ENCODE measurements around the gene APBB1.

The APBB1 gene

DNA sequence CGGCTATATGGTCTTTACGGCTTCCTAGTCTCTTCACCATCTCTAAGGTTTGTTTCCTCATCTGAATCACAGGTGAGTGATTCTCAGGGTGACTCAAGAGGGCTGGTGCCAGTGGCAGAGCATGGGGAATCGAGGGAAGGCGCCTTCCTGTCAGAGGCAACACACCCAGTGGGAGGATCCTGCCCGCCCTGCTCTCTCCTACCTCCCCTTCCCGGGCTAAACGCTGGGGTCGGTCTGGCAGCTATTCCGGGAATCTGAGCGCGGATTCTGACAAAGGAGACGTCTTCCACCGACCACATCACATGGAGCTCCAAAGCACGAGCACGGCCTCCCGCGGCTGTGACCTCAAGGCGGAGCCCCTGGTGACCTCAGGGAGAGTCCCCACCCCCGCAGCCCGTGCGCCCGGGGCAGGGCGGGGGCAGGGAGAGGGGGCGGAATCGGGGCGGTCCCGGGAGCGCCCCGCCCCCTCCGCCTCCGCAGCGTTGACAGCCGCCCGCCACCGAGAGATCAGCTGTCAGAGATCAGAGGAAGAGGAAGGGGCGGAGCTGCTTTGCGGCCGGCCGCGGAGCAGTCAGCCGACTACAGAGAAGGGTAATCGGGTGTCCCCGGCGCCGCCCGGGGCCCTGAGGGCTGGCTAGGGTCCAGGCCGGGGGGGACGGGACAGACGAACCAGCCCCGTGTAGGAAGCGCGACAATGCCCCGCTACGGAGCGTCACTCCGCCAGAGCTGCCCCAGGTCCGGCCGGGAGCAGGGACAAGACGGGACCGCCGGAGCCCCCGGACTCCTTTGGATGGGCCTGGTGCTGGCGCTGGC is 28.8 kb downstream of the APBB1 start, which contains the start of gene SMPD1:
Gene SMPD1, plus strand, starts transcription at position 570 of the 813 bp plus-strand sequence. Its CDS starts 125 bp downstream, at position 695.
- peak; percentile 94 for DNase-seq

DNA sequence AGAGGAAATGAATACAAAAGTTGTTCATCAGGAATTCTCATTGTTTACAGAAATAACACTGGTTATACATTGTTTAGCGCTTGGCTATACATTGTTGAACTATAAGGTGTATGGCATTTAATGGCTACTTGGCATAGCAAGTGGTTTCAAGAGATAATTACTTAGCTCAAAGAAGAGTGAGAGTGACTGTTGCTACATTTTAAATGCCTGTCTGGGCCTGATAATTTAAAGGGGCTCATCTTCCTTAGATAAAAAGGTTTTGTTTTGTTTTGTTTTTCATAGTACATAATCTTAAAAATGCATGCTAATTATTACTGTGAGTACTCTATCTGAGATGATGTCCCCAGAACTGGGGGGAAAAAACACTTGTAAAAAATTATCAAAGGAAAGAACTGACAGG is 30.1 kb downstream of the APBB1 start:
- DNase-seq, result no peak

DNA sequence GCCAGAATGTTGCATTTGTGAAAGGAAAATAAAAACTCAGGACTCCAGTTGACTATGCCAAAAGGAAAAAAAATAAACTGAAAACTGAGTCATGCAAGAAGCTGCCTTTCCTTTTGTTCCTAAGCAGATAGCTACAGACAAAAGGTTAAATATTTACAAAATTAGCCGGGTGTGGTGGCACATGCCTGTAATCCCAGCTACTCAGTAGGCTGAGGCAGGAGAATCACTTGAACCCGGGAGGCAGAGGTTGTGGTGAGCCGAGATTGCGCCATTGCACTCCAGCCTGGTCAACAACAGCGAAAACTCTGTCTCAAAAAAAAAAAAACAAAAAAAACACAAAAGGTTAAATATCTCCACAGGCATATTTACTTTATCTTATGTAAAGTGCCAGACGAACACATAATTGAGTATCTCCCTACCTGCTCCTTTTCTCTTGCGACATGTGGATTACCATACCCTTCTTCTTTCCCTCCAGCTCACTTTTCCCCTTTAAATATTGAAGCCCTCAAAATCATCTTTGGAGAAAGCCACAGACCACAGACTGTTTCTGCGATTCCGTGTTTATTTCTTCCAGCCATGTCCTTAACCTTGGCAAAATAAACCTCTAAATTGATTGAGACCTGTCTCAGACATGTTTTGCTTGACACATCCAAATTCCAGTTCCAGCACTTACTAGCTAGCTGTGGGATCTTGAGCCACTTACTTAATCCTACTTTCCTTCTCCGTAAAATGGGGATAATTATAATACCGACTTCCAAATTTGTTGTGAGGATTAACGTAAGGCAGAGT is 30.9 kb downstream of the APBB1 start:
- no peak for DNase-seq

DNA sequence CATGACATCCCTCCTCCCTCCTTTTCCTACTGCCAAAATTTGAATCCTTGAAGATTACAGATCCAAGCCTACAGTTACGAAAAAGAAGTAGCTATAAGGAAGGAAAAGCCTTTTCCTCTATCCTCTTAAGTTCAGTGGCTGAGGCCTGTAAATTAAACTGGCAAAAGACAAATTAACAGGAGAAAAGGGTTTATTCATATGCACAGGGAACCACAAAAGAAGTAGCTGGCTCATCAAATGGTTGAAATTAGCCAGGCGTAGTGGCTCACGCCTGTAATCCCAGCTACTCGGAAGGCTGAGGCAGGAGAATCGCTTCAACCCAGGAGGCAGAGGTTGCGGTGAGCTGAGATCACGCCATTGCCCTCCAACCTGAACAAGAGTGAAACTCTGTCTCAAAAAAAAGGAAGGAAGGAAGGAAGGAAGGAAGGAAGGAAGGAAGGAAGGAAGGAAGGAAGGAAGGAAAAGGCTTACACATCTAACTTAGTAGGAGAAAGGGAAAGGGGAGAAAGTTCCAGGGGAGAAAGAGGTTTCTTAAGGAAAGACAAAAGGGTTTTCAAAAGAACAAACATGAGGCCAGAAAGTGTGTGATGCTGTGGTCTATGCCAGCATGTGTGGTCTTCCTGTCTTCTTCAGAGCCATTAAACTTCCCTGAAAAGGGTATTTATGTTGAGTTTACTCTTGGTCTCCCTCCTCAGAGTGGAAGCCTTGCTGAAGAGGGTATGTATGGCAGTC is 33.7 kb downstream of the APBB1 start:
- DNase-seq, result no peak

DNA sequence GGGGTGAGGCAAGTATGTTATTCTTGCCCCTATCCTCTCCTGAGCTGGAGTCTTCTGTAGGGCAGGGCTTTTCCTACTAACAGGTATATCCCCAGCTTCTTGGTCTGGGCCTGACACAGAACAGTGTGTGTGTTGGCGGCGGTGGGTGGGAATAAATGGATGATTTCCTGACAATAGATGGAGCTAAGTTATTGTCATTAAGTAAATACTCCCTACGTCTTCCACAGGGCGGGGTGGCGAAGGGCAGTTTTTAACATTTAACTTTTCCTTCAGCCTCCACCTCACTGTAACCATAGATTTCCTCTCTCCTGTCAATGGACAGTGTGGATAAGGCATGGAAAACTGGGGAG is 40.3 kb downstream of the APBB1 start:
- no peak for DNase-seq

DNA sequence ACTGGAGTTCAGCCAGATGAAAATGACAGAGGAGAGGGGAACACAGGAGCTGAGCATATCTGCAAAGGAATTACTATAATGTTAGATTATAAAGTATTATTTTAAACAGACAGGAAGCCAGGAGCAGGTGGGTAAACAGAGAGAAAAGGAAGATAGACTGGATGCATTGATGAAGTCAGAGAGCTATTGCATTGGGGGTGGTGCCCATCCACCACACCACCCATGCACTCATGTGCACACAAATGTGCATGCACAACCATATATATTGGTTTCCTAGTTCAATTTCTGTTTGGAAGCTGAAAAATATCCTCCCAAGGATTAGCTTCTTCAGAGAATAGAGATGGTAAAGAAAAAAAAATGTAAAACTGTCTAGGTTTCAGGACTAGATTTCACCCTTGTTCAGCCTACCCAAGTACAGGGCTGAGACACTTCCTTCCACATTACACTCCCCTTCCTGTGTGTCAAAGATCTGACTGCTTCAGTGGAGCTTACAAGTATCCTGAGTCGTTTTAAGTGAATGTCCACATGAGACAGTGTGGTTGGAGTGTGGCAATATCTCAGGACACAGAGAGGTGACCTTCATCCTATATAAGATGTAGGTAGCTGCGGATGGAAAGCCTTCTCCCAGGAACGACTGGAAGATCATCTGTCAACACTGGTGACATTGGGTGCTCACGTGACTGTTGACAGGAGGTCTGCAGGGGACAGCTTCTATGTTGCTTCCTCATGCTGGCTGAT is 40.8 kb downstream of the APBB1 start:
- no peak for DNase-seq

DNA sequence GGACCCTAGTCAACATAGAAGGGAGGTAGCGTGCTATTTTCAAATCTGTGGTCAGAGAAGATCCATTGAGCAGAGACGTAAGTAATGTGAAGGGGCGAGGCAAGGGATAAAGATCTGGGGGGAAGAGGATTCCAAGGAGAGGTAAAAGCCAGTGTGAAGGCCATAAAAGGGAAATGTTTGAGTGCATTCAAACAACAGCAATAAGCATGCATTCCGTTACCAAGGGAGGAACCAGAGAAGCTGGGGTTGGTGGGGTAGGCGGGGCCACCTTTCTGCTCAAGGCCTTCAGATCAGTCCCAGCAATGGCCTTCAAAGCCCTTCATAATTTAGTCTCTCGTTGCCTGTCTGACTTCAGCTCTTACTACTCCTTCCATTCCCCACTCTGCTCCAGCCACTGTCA is 47.1 kb downstream of the APBB1 start:
- no peak for DNase-seq

DNA sequence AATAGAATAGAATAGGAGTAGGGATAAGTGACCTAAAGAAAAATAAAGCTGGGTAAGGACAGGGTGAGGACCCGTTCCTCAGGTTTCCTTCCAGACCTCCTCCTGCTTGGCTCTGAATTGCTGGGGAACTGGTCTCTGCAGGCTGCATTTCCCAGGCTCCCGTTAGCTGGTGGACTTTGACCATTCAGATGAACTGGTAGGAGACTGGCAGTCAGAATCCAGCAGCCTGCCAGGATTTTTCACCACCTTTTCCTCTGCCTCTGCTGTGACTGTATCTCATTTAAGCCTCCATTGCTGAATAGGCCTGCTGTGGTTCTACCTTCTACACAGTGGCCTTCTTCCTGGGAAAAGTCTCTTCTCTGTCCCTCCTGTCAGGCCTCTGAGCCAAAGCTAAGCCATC is 53.2 kb downstream of the APBB1 start:
- no peak for DNase-seq

DNA sequence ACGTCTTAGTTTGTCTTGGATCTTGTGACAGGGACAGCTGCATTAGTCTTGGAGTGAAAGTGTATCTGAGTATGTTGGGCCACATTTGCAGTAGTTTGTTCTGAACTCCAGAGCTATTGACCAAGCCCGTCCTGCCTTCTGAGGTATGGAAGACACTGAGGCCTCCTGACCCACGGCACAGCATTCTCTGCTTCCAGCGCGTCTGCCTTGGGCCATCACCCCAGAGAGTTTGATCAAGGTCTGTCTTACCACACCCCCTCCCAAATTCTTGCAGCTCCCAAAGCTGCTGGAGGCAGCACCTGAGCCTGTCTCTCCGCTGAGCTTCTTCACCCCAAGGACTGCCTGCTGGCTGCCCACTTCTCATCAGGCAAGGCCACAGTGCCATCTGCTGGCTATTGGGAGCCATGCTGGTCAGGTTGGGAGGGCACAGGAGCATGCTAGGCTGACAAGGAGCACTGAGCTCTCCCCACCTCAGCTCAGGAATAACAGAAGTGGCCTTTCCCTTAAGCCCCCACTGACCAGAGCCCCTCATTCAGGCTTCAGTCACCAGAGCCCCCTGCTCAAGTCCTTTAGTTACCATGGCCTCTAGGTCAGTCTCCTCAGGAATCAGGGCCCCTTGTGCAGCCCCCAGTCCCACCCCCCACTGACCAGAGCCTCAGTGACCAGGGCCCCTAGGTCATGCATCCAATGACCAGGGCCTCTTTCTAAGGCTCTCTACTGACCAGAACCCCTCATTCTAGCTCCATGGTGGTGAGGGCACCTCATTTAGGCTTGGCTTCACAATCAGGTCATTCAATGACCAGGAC is 55.8 kb downstream of the APBB1 start:
- peak; percentile 80 for DNase-seq

DNA sequence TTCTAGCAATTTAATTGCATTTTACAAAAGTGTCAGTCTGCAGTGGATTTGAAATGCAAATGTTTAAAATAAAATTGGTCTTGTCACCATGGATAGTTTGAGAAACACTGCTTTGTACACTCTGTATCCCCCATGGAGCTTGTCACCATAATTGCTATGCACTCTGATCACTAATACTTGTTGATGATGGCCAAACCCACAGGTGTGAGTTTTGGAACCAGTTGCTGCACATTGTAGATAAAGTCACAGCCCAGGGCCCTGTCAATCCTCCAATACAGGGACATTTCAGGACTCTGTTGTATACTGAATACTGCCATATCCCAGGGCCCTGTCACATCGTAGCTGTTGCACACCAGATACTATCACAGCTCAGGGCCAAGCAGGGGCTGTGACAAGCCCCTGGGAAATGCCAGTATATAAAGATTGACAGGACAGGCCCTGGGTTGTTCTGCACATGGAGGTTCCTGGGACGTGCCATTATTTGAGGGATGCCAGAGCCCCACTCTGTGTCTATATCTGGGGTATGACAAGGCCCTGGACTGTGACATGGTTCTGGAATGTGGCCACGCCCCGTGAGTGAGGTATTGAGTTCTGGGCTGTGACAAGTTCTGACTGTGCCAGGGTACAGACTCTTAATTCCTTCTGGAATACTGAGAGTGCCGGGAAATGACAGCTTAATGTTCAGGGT is 56.6 kb downstream of the APBB1 start:
- no peak for DNase-seq

DNA sequence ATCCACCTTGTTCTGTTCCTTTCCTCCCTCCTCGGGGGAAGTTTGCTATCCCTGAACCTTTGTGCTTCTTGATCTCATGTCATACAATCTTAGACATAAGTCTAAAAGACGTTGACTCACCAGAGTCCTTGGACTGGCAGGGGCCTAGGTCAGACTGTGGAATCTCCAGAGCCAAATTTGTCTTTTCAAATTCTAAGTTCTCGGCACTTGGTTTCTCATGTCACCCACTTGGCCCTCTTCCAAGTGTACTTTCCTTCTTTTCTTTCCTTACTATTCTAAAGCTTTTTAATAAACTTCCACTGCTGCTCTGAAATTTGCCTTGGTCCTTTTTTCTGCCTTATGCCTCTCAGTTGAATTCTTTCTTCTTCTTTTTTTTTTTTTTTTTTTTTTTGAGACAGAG is 58.7 kb downstream of the APBB1 start:
- no peak for DNase-seq

DNA sequence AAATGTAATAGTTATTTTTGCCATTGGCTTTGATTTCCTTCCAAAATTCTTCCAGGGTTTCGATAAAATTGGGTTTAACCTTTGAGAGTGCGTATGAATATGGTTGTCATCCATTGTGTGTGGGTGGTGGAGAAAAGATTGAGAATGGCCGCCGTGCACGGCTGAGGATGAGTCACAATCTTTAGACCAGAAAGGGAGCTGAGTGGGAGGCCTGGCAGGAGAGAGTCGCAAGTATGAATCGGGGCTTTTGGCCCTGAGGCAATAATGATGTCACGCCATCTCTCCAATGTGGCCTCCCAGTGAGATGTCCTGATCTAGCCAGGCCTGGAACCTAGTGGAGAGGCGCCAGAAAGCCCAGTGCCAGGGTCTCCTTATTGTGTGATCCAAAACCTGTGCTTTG is 61.7 kb downstream of the APBB1 start:
- DNase-seq, result peak; percentile 72

DNA sequence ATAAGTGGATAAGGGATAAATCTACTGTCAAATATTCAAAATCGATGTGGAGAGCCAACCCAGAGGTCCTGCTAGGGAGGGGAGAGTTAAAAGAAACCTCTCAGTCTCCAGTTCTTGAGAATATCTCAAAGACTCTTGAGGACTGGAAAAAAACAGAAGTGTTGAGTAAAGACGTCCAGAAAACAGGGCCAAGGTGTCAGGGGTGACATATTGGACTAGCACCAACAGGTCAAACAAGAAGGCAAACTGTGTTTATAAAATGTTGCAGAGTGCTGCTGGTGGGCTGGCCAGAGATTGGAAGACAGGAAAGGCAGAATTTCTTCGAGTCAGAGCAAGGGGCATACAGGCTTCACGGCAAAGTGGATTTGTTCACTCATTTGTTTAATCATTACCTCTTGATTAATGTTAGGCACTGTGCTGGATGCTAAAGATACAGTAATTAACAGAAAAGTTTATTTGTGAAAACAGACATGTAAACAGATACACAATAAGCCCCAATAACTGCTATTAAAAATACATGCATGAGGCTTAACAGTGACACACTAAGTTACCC is 62.3 kb downstream of the APBB1 start:
- no peak for DNase-seq

DNA sequence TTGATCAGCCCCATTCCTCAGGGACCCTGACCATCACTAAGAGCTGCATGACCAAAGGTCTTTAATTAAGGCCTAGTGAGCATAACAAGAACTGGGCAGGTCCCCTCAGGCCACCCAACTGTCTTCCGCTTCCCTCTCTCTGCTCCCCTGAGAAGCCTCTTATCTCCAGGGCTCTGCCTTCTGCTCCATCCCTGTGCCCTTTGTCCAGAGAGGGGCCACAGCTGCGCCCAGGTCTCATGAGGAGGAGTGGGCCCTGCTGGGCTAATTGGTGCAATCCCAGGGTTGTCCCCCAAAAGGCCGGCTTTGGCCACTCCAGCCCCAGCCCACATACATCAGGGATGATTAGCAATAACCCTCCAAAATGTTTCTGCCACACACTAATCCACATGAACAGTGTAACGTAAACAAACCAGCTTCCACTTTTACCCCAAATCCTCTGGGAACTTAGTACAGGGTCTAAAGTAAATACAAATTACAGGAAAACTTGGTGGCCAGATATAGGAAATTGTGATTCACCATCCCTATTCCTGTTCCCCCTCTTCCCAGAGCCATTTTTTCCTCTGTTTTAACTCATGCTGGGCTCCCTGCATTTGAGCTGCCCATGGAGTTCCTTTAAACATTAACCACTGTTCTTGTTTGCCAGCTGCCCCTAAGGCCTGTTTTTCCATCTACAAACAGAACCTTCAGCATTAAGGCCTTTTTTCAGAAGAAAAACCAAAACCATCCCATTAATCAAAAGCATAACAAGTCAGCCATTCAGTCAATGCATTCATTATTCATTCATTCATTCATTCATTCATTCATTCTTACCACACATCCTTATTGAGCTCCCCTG is 64.0 kb downstream of the APBB1 start:
- DNase-seq, result no peak

DNA sequence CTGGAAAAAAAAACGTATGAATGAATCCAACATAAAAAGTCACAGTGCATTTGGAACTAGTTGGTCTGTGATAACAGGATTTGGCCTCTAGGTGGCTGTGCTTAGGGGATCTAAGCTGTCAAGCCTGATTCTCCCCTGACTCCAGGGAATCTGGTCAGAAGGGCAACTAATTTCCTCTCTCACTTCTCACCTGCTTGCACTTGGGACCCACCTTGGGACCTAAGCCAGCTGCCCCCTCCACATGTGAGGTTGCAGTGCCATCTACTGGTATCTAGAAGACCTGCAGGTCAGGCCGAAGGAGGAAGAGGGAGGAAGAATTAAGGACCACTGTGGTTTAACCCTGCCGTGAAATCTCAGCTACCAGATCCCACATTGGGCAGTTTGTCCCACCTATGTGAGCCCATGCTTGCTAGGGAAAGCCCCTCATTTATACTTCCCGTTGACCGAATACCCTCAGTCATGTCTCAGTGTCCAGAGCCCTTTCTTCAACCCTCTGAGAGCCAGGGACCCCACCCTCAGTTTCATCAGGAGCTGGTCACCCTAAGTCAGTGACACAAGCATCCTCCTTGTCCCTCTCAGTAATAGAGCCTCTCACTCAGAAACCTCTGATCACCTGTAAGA is 65.4 kb downstream of the APBB1 start:
- DNase-seq, result peak; percentile 56

DNA sequence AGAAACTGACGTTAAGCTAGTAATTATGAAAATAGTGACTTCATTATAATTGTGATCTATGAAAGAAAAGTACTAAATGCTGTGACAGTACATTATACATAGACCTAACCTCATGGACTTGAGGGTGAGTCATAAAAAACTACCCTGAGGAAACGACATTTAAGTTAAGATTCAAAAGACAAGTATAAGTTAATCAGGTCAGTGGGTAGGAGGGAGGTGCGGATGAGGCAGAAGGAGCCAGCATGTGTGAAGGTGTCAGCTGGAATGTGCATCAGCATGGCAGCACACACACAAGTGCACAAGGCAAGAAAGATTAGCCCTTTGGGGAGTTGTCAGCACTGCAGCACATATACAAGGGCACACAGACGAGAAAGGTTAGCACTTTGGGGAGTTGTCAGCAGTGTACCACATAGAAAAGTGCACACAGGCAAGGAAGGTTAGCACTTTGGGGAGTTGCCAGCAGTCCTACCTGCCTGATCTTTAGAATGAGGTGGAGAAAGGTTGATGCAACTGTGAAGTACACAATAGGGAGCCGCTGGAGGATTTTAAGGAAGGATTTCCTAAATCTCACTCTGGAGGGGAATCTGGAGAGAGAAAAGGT is 67.0 kb downstream of the APBB1 start:
- peak; percentile 50 for DNase-seq

DNA sequence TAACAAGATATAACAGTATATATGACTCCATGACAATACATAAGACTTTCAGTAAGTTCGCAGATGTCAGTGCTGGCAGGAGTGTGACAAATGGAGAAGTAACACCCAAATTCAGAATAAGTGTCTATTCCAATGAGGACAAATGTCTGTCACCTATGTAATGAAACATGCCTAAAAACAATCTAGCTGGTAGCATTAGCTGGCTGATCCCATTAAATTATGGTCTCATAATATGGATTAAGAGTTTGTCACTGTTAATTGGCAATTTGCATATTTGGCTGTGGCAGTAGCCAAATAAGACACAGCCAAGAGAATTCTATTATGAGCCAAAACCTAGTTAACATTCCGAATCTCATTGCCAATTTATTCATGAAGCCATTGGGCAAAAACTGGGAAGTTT is 68.4 kb downstream of the APBB1 start:
- DNase-seq, result no peak

DNA sequence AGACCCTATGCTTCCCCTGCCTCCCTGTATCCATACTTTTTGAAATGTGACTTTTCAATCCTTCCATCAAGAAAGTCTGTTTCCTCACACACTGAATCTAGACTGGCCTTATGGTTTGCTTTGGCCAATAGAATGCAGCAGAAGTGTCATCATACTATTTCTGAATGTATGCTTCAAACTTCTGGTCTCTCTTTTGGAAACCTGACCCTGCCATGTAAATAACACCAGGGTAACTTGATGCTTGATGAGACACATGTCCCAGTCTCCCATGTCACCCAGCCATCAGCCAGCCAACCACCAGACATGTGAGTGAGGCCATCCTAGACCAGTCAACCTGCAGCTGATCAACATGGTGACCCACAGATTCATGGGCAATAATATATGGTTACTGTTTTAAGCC is 68.9 kb downstream of the APBB1 start:
- DNase-seq, result no peak

DNA sequence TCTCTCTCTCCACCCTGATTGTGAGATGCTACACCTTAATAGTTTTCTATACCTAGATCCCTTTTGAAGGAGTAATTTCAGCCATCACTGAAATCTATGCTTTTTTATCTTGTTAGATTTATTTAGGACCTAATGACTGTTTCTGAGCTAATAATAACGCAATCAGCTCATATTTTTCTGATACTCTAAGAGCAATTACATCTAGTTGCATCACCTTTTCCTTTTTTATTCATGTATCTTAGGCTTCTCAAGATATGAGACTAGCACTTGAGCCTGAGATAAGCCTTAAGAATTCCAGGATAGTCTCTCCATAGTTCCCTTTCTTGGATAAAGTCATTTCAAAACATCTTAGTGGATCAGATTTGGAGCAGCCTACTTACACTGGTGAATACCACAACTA is 73.5 kb downstream of the APBB1 start:
- DNase-seq, result no peak

Measured in stimulated activated CD4-positive, alpha-beta T cell treated with anti-CD3 and anti-CD28 coated beads, Interleukin-1b, Interleukin-23, amount 100 ng/mL, for 48 hours (primary cell).